Stimulated activated CD4-positive, alpha-beta T cell treated with anti-CD3 and anti-CD28 coated beads, Interleukin-15, amount 100 ng/mL, for 48 hours (primary cell): ENCODE data around the gene LDLRAD4.

Source experiments
- DNase-seq, 2 donors: peaks; one replicate each; pipeline ENCODE4 v3.0.0-alpha.2; 2020; ENCODE audit warnings: low read depth in 2 of 2

LDLRAD4 gene

DNA sequence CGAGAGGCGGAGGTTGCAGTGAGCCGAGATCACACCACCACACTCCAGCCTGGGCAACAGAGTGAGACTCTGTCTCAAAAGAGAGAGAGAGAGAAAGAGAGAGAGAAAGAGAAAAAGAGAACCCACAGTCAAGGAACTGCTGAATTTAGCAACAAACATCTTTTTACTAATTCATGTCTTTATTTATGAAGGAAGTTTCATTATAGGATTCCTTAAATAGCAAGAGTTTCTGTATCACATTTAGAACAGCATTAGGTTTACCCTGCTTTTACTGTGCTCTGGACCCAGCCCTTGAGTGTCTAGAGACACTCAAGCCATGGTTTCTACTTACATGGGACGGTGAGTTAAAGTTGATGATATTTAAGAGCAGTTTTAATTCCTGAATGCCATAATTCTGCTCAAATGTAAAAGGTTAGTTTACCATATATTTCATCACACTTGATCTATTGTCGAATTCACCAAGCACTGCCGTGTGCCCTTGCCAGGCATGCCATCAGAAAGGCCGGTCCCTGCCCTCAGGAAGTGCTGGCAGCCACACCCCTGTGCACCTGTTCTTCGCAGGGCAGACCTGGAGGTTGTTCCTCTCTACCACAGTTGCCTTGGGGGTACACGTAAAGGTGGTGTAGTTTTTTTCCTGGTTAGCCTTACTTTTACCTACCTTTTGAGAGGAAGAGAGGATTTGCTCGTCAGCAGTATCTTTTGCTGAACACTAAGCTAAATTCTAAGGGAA, 153.3 kb downstream of the LDLRAD4 start:
- DNase-seq: no peak

DNA sequence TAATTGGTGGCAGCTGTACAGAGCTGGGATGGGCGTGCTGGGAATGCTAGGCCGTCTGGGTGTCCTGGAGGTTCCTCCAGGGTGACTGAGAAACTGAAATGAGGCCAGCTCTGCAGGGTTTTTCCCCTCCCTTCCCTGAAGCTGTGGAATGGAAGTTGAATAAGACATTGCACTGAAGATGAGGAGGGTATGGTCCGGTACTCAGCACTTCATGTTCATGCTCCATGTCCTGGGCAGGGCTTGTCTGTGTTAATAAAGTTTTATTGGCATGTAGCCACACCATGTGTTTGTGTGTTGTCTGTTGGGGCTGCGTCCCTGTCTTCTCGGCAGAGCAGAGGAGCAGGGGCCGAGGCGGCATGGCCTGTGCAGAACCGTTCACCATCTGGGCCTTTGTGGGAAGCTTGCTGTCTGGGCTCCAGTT, 154.0 kb downstream of the LDLRAD4 start:
- no peak for DNase-seq

DNA sequence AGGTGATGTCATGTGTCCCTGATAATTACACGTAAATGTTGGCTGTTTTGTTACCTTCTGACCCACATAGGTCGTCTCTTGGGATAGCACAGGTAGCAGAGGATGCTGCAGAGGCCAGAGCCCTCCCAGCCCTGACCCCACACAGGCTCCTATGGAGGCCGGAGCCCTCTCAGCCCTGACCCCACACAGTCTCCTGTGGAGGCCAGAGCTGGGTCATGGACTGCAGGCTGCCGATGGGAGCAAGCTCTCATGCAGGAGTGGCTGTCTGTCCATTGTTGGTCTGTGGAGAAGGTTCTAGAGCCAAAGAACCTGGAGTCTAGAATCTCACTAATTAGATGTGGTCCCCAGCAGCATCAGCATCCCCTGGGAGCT, 155.5 kb downstream of the LDLRAD4 start:
- no peak for DNase-seq

DNA sequence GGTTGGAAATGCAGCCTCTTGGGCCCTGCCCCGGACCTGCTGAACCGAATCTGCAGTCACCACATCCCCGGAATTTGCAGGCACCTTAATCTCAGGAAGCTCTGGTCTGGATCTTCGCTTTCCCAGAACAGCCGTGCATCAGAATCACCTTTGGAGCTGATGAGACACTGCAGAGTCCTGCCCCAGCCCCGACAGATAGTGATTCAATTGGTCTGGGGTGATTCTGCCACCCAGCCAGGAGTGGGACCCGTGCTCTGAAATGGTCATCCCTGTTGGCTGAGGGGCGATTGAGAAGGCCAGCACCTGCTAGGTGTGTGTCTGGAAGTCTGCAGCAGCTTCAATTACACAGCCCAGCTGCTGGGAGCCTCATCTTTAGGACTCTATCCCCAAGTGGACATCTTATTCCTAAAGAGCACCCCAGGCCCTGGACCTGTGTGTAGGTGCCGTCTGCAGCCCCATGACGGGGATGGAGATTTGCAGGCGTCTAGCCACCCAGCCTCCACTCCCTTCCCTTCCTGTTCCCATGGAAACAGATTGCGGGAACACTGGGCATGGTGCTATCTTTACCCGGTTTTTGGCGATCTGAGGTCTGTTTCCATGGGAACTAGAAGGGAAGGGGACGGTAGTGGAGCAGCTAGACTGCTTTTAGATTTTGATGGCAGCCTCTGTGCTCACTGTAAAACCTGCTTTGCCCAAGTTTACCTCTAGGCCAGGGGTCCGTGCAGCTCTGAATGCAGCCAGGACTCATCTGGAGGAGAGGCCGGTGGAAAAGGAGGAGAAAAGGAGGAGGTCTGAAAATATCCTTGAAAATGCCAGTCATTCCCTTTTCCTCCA, 156.1 kb downstream of the LDLRAD4 start:
- no peak for DNase-seq

DNA sequence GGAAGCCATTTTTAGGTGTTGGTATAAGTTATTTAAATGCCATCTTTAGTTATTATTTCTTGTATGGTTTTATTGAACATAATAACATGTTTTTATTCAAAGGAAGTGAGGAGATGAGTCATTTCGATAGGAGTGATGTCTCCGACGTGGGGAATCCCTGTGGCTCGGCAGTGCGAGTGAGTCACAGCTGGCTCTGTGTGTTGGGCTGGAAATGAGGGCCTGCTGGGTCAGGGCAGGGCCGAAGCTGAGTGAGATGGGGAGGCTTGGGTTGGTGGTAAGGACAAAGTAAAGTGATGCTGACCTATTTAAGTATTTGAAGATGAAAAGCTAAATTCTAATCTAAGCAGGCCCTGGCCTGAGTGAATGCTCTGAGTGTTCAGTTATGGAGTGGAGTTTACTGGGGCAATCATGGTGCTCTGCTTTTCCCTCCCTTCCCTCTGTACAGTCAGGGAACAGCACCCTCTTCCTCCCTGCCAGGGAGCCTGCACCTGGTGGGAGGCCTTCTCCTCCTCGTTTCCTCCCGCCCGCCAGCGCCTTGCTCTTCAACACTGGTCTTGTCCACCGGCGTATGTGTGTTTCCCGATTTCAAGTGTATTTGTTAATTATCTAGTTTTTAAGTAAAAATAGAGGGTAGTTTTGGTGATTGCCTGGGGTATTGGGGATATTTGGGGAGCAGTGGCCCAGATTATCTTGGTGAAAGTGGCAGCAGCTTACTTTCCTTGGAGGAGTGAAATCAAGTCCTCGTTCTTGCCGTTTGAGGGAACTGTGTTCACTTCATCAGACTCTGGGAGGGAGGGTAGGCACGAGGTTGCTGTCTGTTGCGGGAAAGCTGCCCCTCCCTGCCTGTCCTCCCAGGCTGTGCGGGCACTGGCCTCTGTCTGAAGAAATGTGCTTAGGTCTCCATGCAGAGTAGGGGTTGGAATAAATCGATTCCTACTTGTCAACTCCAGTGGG, 157.0 kb downstream of the LDLRAD4 start:
- peak; percentile 74 to 77 for DNase-seq

DNA sequence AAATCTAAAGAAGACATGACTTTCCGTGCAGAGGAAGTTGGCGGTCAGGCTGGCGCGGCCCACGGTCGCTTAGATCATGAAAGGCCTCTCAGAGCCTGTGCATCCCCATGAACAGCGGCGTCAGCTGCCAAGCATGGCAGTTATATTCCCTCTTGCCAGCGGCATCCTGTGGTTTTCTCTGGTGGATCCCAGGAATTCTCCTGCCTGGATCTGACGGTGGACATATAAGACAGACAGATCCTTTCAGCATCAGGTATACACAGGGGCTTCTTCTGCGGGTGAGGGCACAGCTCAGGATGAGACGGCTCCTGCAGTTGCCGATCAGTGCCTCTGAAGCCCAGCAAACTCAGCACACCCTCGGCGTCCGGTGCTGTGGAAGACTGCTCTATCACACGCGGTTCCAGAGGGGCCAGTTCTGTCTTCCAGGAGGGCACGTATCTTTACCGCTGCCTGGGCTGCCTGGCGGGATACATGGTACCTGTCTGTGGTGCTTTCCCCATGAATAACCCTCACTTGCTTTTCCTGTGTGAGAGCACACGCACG, 157.8 kb downstream of the LDLRAD4 start:
- DNase-seq: no peak

DNA sequence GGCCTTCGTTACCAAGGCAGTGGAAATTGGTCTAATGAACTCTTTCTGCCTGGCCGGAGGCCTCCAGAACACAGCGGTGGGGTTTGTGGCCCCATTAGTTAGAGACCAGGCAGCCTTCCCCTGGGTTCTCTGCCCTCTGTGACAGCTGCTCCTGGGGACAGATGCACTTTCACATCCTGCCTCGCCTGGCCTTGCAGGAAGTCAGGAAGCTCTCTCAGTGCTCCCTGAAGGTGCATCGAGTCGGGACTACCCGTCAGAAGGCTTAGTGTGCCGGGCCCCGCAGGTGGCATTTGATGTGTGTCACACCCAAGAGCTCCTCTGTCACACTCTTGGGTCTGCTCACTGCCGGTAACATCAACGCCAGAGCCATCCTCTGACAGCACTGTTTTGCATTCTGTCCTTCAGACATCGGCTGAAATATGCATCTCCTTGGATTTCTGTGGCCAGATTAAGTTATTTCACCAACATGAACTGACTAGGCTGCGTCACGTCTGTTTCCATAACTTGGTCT, 158.3 kb downstream of the LDLRAD4 start:
- peak; percentile 53 to 68 for DNase-seq

DNA sequence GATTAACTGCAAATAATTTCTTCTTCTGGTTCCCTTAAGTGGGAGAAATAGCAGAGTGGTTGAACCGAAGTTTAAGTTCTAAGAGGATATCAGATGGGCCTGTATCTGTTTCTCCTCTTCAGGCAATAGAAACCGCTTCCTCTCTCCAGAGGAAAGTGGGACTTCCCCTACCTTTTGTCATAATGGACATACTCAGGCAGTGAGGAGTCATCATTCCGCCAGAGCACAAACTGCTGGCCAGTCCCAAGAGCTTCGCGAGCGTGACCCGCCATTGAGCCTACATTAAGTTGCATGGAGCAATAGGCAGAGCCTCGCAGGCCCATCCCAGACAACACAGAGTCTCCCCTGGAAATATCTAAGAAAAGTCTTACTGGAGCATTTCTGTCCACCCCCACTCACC, 158.9 kb downstream of the LDLRAD4 start:
- no peak for DNase-seq

DNA sequence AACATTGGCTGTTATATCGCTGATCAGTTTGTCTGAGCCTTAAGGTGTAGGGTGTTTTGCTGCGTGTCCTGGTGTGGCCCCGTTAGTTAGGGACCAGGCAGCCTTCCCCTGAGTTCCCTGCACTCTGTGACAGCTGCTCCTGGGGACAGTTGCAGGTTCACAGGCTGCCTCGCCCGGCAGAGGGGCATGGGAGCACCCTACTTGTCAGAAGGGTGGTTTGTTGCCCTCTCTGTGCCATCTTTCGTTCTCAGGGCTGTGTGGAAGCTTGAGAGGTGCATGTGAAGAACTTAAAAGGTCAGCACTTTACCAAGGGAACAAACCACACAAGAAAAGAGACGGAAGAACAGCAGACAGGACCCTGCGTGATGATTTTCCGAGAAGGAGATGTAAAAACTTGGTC, 159.6 kb downstream of the LDLRAD4 start:
- DNase-seq: no peak

DNA sequence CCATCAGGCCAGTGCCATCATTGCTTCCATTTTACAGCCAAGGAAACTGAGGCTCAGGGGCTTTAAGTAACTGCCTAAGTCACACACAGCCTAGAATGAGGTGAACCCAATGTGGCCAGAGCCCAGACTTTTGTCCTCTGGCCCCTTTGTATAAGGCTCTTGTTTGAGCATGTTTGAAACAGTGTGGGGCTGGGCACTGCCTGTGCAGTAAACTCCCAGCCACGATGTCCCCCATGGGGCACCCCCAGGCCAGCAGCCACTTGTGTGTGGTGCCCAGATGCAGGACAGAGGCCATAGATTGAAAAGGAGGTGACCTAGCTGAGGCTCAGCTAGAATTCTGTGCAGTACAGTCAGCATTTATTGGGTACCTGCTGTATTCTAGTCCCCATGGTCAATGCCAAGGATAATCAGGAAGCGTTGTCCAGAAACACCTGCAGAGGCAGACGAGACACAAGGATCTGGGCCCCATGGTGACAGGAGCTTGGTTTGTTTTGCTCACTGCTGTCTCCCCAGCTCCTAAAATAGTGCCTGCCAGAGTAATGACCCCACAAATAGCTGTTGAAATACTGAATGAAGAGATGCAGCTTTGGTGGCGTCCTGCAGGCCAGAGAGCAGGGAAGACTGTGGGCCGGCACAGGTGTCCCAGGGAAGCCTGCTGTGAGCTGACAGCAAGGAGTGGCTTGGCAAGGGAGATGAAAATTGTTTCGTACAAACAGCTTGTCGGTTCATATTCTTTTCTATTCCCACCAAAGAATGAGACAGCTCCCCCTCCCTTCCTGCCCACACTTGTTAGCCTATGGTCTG, 160.7 kb downstream of the LDLRAD4 start:
- DNase-seq: no peak

DNA sequence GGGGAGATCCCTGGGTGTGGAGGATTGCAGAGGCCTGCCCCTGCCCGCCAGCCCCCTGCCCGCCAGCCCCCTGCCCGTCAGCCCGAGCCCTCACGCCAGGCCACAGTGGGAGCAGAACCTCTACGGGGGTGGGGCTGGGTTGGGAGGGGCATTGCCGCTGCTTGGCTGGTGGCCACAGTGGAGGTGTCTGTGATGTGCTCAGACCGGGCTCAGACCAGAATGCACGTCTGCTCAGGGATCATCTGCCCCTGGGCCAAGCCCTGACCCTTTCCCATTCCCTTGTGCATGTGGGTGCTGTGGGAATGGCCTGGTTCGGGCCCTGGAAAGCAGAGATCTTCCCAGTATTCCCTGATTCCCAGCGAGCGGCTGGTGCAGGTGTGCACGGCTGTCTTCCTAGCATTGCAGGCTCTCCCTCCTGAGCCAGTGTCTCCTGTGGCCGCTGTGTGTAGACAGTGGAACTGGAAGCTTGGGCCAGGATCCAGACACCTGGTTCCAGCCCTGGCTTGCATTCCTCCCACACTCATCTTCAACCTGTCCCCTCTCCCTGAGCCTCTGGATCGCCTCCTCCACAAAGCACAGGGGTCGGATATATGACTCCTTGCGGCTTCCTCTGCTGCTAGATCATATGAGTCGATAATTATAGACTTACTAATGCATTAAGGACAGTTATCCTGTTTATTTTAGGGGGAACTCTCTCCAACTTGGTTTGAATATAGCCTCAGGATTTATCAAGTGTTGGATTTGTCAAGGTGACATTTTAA, 161.6 kb downstream of the LDLRAD4 start:
- no peak for DNase-seq

DNA sequence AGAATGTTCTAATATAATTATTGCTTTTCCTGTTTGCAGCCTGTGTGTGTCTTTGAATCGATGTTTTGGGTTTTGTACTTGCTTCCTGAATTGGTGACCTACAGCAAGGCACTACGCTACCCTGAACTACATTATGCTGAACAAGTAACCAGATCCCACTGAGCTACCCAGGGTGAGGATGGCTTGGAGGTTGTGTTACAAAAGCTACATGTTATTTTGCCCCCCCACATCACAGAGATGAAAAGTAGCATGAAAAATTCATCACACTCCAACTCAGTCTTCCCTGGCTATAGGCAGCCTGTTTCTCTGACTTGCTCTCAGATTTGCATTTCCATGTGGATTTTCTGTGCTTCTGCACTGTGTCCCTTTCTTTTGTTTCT, 162.1 kb downstream of the LDLRAD4 start:
- no peak for DNase-seq

DNA sequence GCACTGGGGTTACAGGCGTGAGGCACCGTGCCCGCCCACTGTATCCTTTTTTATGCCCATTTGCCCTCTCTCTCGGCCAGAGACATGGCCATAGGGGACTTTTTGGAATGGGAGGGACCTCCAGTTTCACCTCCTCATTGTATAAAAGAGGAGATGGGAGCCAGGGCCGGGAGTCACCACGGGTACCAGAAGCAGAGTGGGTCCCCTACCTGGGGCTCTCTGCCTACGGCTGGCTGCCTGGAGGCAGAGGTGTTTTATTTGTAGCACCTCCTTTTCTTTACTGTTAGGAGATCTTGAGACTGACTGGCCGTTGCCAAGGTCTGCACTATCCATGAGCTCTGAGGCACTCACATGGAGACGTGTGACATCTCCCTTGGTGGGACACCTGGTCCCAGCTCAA, 162.8 kb downstream of the LDLRAD4 start:
- no peak for DNase-seq

DNA sequence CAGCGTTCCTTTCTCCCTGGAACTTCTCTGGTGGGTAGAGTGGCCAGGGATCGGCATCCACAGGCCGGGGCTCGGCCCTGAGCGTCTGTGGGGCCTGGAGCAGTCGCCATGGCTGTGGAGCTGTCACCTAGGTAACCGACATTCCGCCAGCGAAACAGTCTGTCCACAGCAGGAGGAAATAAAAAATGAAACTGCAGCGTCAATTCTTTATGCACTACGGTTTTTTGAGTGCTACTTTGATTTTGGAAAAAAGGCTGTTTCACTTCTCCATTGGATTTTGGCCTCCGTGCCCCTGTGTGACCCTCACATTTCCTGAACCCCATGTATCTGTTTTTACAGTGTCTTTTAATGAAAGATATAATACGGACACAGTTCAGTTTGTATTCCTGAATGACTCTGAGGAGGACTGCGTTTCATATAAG, 163.4 kb downstream of the LDLRAD4 start:
- no peak for DNase-seq

DNA sequence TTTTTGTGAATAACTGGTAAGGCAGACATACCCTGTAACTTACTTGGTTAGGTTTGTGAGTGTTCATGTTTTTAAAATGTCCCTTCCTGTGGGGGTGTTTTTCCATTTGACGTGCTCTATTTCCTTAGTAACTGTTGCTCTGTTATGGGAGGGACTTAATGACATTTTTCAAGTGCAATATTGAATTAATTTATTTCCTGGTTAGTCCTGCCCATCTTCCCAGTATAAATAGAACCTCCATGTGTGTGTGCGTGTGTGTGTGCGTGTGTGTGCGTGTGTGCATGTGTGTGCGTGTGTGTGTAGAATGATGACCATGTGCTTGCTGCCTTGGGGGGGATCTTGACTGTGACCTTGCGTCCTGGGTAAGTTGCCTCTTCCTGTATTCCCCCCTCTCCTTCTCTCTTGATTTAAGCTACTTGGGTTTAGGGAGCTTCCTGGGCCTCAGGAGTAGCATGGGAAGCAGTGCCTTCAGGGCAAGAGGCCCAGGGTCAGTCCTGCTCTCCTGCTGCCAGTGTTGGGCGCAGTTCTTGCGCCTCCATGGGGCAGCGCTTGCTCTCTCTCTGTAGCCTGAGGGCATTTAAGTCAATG, 163.9 kb downstream of the LDLRAD4 start:
- no peak for DNase-seq

DNA sequence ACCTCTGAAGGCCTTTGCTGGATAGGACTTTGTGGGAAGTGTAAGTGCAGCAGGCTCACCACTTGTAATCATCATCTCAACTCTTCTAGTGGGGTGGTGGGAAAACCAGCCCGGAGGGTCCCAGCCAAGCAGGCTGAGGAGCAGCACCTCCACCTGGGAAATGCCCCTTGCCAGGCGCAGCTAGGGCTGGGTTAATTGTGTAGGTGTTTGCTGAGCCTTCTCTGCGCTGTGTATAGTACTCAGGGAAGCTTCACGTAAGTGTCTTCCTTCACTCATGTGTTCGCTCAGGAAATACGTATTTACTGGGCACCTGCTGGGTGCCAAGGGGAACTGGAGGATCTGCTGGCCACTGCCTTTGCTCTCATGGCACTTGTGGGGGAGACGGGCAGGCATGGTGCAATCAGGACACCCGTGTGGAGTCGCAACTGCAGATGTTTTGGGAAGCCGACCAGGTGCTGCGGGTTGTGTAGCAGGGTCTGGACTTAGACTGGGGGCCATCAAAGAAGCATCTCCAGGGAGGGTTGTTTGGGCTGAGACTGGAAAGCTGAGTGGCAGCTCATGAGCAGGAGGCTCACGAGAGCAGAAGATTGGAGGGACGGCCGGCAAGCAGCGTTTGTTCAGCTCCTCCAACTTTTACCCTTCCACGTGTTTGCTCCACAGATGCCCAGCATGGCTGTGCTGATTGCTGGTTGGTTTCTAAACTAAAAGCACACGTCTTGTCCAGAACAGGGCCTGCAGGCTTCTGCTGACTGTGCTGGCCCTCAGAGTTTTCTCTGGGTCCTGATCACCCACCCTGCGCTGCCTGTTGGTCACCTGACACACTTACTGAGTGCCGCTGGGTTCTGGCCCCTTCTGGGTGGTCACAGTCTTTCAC, 164.6 kb downstream of the LDLRAD4 start:
- DNase-seq: no peak

DNA sequence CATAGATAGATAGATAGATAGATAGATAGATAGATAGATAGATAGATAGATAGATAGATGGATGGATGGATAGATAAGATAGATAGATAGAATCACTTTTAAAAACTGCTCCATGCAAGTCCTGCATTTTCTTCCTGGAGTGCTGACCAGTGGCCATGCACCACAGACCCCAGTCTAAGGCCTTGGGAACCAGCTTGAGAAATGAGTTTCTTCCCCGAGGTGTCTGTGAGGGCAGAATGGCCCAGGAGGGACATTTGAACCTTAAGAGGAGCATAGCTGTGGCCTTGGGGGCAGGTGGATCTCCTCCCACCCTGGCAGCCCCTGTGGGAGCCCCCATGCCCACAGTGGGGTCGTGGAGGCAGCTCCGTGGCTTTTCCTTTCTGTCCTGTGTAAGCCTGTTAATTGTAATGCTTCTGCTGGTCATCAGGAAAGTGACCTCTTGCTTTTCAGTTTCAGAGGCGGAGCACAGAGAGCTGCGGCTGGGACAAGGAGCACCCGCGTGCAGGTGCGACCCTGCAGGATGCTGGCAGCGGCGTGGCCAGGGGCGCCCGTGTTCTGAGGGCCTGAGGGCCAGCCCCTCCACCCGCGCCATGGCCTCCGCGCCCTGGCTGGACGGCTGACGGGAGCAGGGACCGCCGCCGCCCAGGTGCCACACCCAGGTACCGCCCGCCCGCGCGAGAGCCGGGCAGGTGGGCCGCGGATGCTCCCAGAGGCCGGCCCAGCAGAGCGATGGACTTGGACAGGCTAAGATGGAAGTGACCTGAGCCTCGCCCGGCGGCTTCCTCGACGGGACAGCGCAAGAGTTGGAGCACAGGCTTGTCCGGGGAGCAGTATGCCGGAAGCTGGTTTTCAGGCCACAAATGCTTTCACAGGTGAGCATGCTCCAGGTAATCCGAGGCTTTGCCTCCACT, 168.6 kb downstream of the LDLRAD4 start:
- DNase-seq: no peak
